ENCODE results near the gene LYST.
"Not testable (repeated sequence)": the region's sequence is repeated elsewhere in the genome, so short reads cannot be mapped to it uniquely, and the experiment has no call there.

The LYST gene

DNA sequence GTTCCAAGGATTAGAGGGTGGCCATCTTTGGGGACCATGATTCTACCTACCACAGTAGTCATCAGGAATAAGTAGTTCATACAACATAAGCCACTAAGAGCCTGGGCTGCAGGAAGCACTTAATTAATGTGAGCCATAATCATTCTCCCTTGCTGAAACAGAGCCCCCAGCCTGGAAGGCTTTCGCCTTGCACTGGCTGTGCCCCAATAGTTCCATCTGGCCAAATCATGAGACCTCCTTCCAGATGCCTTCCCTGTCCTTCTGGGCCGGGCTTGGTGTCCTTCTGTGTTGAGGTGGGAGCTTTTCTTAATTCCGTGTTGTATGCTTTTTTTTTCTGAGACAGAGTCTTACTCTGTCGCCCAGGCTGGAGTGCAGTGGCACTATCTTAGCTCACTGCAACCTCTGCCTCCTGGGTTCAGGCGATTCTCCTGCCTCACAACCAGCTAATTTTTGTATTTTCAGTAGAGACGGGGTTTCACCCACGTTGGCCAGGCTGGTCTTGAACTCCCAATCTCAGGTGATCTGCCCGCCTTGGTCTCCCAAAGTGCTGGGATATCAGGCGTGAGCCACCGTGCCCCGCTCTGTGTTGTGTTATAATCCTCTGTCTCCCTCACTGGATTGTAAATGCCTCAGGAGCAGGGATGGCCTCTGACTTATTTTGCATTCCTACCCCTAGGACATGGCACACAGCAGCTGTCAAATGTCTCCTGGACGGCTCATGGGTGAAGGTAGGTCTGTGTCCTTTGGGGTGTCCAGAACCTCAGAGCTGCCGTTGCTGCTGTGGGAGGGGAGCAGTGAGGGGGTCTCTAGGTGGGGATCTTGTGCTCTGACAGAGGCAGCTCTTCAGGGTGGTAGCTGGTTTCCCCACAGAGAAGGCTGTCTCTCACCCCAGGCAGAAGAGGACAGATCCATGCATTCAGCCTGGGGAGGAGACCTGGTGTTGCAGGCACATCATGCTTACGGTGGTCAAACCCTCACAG, 227.2 kb downstream of the LYST start:
- DNase-seq (ENCODE audit: low read depth in 3 of 3, low spot score in 1 of 3) = no peak

DNA sequence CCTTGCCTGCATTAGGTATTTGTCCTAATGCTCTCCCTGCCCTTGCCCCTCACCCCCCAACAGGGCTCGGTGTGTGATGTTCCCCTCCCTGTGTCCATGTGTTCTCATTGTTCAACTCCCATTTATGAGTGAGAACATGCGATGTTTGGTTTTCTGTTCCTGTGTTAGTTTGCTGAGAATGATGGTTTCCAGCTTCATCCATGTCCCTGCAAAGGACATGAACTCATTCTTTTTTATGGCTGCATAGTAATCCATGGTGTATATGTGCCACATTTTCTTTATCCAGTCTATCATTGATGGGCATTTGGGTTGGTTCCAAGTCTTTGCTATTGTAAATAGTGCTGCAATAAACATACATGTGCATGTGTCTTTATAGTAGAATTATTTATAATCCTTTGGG, 228.1 kb downstream of the LYST start:
- DNase-seq (ENCODE audit: low read depth in 3 of 3, low spot score in 1 of 3) = not testable (repeated sequence)

- DNase-seq (ENCODE audit: low read depth in 3 of 3, low spot score in 1 of 3) = no peak
Measured at GRCh38 chr1:235637756-235638534, 228.8 kb downstream of the LYST start.

- no peak for DNase-seq (ENCODE audit: low read depth in 3 of 3, low spot score in 1 of 3)
Measured at GRCh38 chr1:235635938-235636662, 230.6 kb downstream of the LYST start.

DNA sequence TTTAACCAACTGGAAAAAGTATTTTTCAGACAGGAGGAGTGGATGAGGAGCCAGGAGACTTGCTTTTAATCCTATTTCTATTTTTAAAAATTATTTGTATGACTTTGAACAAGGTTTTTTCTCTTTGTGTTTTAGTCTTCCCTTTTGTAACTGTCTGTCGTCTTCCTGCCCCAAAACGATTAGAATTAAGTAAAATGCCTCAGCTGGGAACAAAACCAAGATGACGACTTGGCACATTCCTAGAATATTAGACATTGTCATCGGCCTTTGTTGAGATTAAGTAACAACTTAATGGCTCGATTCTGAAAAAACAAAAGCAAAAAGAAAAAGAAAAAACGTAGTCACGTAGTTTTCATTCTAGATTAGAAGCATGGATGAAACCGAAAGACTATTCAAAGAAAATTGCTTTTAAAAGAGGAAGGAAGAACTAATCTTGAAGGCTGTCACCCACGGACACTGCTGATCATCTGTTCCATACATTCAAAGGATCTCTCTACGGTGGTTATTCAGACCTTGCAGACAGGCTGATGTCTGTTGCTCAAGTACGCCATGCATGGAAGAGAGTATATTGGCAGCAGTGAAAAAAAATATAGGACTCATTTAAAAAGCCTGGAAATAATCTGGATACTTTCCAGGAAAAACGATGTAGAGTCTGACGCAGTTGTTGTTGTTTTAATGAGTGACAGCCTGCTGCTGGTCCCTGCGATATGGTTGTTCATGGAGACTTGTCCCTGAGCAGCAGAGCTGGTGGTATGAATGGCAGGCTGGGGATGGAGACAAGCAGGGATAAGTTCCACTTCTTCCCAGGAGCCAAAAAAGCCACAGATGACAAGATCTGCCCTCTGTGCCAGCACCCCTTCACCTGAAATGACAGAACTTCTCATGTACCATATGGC, 234.0 kb downstream of the LYST start:
- no peak for DNase-seq (ENCODE audit: low read depth in 3 of 3, low spot score in 1 of 3)

DNA sequence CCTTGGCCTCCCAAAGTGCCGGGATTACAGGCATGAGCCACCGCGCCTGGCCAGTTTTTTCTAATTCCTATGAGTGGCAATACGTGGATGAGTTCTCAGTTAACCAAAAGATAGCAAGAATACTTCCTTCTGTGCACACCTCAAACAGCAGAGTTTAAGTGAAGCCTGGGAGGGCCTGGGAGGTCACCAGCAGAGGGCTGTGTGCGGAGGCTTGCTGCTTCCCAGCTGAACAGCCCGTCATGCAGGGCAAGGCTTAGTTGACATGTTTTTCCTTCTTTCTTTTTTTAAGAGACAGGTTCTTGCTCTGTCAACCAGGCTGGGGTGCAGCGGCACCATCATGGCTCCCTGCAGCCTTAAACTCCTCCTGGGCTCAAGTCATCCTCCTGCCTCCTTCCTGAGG, 234.9 kb downstream of the LYST start:
- DNase-seq (ENCODE audit: low read depth in 3 of 3, low spot score in 1 of 3) = no peak

DNA sequence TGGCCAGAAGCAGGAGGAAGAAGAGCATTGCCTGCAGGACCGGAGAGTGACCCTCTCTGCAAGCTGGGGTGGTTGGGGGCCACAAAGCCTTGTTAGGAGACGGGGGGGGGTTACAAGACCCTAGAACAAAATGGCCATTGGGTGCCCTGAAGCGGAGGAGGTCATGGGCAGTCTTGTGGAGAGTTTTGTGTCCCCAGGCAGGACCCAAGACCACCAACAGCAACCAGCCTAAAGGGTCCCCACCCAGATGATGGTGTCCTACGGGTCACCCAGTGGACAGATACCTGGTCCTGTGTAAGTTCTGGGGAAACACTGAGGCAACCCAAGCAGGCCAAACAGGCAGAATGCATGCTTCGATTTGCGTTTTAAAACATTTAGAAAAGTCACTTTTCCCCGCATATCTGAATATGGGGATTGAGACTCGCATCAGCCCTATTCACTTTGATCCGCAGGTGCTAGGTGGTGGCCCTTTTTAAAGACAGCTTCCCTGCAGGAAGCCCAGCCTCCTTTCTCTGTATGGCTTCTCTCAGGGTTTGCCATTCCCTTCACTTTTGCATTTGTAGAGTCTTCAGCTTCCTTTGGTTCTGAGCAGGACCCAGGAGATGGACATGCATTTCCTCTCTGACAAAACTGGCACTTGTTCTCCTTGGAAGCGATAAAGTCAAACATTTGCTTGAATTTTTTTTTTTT, 238.2 kb downstream of the LYST start:
- no peak for DNase-seq (ENCODE audit: low read depth in 3 of 3, low spot score in 1 of 3)

- DNase-seq (ENCODE audit: low read depth in 3 of 3, low spot score in 1 of 3) = no peak
Measured at GRCh38 chr1:235625831-235626230, 240.9 kb downstream of the LYST start.

DNA sequence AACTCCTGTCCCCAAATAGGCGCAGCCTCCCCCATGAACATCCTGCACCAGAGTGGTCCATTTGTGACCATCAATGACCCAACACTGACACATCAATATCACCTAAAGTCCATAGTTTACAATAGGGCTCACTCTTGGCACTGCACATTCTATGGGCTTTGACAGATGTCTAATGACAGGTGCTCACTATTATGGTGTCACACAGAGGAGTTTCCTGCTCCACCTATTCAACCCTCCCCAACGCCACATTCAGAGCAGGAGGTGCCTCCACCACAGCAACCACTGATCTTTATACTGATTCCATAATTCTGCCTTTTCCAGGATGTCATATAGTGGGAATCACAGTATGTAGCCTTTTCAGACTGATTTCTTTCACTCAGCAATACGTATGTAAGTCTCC, 241.4 kb downstream of the LYST start:
- DNase-seq (ENCODE audit: low read depth in 3 of 3, low spot score in 1 of 3) = no peak

DNA sequence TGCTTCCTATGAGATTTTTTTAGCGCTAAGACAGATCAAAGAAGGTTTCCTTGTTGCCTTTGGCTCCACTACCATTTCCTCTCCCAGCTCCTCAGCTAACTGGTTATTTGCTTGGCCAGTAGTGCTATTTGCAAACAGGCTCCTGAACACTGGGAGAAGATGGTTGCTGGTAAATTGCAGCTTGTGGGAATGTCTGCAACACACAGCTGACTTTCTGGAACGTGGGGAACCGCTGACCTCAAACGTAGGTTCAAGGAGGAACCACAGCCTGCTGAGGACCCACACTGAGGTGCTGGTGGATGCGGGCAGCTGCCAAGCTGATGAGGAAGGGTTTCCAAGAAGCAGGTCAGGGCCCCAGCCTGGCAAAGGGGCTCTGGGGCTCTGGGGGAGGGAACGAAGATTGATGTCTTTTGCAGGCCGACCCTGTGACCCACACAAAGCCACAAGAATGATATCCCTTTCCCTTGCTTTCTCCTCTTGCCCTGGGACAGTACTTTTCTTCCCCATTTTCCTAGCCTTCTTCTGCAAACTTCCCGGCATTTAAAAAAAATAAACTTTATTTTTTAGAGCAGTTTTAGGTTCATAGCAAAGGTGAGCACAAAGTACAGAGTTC, 241.9 kb downstream of the LYST start:
- no peak for DNase-seq (ENCODE audit: low read depth in 3 of 3, low spot score in 1 of 3)

DNA sequence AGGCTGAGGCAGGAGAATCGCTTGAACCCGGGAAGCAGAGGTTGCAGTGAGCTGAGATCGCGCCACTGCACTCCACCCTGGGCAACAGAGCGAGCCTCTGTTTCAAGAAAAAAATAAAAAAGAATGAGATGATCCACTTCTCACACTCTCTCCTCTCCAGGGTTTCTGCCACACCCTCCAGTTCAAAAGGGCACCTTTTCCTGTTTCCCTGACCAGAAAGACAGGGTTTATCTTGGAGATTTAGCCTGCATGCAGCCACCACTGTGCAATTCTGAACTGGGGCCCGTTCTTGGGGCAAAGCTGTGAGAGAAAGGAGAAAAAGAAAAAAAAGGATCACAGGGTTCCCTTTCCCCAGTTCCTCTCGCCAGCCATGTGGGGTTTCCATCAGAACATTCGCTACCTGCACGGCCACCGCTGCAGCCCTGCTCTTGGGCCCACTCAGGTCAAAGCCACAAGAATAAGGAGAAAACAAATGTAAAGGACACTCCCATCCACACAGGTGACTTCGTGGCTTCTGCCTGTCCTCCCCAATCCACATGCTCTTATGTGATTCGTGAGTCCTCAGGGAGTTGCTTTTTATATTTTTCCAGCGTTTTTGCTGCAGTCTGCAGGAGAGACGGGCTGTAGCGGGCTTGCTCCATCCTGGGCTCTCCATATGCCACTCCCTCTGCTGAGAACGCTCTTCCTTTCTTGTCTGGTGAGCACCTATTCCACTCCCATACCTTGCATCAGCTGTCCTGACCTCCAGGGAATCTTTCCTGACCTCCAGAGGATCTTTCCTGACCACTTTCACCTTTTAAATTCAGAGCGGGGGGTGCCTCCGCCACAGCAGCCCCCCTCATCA, 243.5 kb downstream of the LYST start:
- DNase-seq (ENCODE audit: low read depth in 3 of 3, low spot score in 1 of 3) = no peak

DNA sequence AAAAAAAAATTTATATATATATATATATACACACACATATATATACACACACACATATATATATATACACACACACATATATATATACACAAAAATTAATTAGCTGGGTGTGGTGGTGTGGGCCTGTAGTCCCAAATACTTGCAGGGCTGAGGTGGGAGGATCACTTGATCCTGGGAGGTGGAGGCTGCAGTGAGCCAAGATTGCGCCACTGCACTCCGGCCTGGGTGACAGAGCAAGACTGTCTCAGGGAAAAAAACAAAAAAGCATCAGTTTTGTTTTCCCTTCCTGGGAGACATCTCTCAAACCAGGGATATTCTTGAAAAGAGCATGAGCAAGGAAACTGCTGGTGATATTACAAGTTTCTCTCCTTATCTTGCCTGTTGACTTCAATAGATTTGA, 247.6 kb downstream of the LYST start:
- not testable (repeated sequence) for DNase-seq (ENCODE audit: low read depth in 3 of 3, low spot score in 1 of 3)

GRCh38 chr1:235617808-235618207, 248.9 kb downstream of the LYST start:
- no peak for DNase-seq (ENCODE audit: low read depth in 3 of 3, low spot score in 1 of 3)

GRCh38 chr1:235617140-235617539, 249.6 kb downstream of the LYST start:
- DNase-seq (ENCODE audit: low read depth in 3 of 3, low spot score in 1 of 3) = no peak

- no peak for DNase-seq (ENCODE audit: low read depth in 3 of 3, low spot score in 1 of 3)
Measured at GRCh38 chr1:235614442-235614954, 252.2 kb downstream of the LYST start.

GRCh38 chr1:235613602-235614001, 253.1 kb downstream of the LYST start:
- no peak for DNase-seq (ENCODE audit: low read depth in 3 of 3, low spot score in 1 of 3)

GRCh38 chr1:235612761-235613160, 253.9 kb downstream of the LYST start:
- no peak for DNase-seq (ENCODE audit: low read depth in 3 of 3, low spot score in 1 of 3)
